Peyer's patch (tissue), 4 donors: ENCODE data around the gene USP32.

Source experiments
- POLR2A ChIP-seq, 2 donors: fragments of 450-650 bp; IDR thresholded peaks; one replicate each; pipeline ENCODE4 v1.5.1; 2017; ENCODE audit warnings: antibody characterized with exemption in 2 of 2, mild to moderate bottlenecking in 2 of 2, moderate library complexity in 2 of 2
- TF ChIP-seq, protein P1 (sequence below), 6 experiments: fragments of 450-650 bp in 4 of 6; fragments of 200-600 bp in 2 of 6; sonication (generic) in 1 of 6; IDR thresholded peaks; one replicate each; pipeline ENCODE4 v1.5.1; 2017 to 2019; ENCODE audit warnings: antibody characterized with exemption in 6 of 6, mild to moderate bottlenecking in 3 of 6, moderate library complexity in 1 of 6

DNA sequence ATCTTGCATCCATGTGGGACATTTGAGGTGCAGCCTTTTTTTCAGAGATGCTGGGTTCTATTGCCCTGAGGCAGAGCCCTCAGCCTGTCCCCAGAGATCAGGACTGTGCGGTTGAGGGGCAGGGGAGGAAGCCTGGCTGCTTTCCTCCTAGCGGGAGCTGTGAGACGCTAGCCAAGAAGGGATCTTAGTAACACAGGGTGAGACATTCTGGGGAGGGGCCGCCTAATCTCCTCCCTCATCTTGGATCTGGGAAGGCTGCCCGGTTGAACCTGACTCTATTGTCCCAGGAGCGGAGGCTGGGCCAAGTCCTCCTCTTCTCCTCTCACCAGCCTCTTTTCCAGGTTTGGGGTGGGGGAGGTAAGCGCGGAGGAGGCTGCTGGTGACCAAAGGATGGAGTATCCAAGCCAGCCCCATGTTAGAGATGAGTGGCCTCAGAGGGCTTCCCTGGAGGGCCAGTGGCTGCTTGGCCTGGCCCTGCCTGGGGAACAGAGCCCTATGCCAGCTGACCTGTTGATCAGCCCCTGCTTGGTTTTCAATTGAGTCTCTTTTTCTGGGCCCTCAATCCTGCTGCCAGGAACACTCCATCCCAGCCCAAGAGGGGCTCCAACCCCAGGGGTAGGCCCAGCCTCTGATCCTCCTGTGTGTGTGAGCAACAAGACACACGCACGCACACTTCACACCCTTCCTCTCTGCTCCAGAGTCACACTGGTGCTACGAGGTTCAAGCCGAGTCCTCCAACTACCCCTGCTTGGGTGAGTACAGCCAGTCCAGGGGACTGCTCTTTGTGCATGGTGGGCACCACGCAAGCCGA lies 237.1 kb downstream of the USP32 start:
- TF ChIP-seq, protein P1, sequence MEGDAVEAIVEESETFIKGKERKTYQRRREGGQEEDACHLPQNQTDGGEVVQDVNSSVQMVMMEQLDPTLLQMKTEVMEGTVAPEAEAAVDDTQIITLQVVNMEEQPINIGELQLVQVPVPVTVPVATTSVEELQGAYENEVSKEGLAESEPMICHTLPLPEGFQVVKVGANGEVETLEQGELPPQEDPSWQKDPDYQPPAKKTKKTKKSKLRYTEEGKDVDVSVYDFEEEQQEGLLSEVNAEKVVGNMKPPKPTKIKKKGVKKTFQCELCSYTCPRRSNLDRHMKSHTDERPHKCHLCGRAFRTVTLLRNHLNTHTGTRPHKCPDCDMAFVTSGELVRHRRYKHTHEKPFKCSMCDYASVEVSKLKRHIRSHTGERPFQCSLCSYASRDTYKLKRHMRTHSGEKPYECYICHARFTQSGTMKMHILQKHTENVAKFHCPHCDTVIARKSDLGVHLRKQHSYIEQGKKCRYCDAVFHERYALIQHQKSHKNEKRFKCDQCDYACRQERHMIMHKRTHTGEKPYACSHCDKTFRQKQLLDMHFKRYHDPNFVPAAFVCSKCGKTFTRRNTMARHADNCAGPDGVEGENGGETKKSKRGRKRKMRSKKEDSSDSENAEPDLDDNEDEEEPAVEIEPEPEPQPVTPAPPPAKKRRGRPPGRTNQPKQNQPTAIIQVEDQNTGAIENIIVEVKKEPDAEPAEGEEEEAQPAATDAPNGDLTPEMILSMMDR (IDR thresholded peaks at IDR 0.05) = no peak
- TF ChIP-seq POLR2A (IDR thresholded peaks at IDR 0.05) = no peak
